Keratinocyte (primary cell): ENCODE measurements around the gene TRMT61B.

ENCODE experiments used
- EZH2 ChIP-seq: IDR thresholded peaks from one replicate; pipeline ENCODE4 v1.6.1; 2012; ENCODE audit warnings: inconsistent platforms, mild to moderate bottlenecking, low read length, moderate library complexity
- TF ChIP-seq, protein P1 (sequence below), 3 experiments: IDR thresholded peaks in 1 of 3; conservative IDR thresholded peaks in 1 of 3; optimal IDR thresholded peaks in 1 of 3; 2 replicates in 2 of 3; 3 replicates in 1 of 3; pipeline versions ENCODE3 to v1.5.1; 2011; ENCODE audit warnings: low read length in 3 of 3, mild to moderate bottlenecking in 3 of 3, moderate library complexity in 2 of 3, control low read depth in 1 of 3, inconsistent platforms in 1 of 3; ENCODE audit not compliant: insufficient read depth in 2 of 3; ENCODE audit errors: extremely low read depth in 1 of 3

DNA sequence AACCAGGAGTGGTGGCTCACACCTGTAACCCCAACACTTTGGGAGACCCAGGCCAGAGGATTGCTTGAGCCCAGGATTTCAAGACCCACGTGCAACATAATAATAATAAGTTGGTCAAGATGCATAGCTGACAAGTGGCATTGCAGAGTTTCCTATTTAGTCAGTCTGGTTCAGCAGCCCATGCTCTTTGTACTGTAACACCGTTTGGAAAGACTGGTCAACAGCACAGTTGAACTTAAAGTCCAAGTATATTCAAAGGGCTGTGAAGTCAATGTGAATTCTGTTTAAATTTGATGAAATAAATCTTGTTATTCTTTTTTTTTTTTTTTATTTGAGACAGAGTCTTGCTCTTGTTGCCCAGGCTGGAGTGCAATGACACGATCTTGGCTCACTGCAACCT lies 1.5 kb upstream of the TRMT61B start:
- TF ChIP-seq, protein P1, sequence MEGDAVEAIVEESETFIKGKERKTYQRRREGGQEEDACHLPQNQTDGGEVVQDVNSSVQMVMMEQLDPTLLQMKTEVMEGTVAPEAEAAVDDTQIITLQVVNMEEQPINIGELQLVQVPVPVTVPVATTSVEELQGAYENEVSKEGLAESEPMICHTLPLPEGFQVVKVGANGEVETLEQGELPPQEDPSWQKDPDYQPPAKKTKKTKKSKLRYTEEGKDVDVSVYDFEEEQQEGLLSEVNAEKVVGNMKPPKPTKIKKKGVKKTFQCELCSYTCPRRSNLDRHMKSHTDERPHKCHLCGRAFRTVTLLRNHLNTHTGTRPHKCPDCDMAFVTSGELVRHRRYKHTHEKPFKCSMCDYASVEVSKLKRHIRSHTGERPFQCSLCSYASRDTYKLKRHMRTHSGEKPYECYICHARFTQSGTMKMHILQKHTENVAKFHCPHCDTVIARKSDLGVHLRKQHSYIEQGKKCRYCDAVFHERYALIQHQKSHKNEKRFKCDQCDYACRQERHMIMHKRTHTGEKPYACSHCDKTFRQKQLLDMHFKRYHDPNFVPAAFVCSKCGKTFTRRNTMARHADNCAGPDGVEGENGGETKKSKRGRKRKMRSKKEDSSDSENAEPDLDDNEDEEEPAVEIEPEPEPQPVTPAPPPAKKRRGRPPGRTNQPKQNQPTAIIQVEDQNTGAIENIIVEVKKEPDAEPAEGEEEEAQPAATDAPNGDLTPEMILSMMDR (optimal IDR thresholded peaks at IDR 0.05 in 1 of 3, IDR thresholded peaks at IDR 0.05 in 1 of 3, conservative IDR thresholded peaks at IDR 0.05 in 1 of 3; ENCODE audit: extremely low read depth in 1 of 3, insufficient read depth in 2 of 3, low read length in 3 of 3): no peak
- no peak for TF ChIP-seq EZH2
